K562 (cell line): Measurements from ENCODE around the gene TAF11. TPM values are rescaled to one million over a fixed set of nuclear protein-coding genes. Genes with fewer than 3 reads are reported as not detected.

Experiments used
- ADNP ChIP-seq: fragments of 200-800 bp; sonication (Bioruptor generic); IDR thresholded peaks from 2 replicates; pipeline ENCODE4 v1.6.1; 2016; ENCODE audit warnings: missing genetic modification characterization, missing compliant biosample characterization
- BDP1 ChIP-seq: IDR thresholded peaks from 3 replicates; pipeline ENCODE4 v1.6.1; 2011; ENCODE audit not compliant: insufficient read length, insufficient read depth
- C11orf30 ChIP-seq: fragments of 450-650 bp; IDR thresholded peaks from 2 replicates; pipeline ENCODE4 v1.6.1; 2016; ENCODE audit warnings: low read depth, mild to moderate bottlenecking
- CBFA2T3 ChIP-seq: fragments of 450-650 bp; IDR thresholded peaks from 2 replicates; pipeline ENCODE4 v1.6.1; 2017
- CSDE1 ChIP-seq, 2 experiments: fragments of 450-650 bp; IDR thresholded peaks; 2 replicates each; pipeline ENCODE4 v1.6.1; 2016; ENCODE audit warnings: mild to moderate bottlenecking in 1 of 2
- DEAF1 ChIP-seq: fragments of 450-650 bp; formaldehyde crosslinking; IDR thresholded peaks from 2 replicates; pipeline ENCODE4 v1.4.0; 2020; ENCODE audit warnings: mild to moderate bottlenecking, moderate library complexity
- KAT7 ChIP-seq: sonication (generic); formaldehyde crosslinking; IDR thresholded peaks from 2 replicates; pipeline ENCODE4 v1.8.0; 2022; ENCODE audit warnings: missing genetic modification reagents, mild to moderate bottlenecking, borderline replicate concordance
- KDM1A ChIP-seq, 2 experiments: fragments of 450-650 bp; IDR thresholded peaks; 2 replicates each; pipeline ENCODE4 v1.6.1; 2016; ENCODE audit warnings: mild to moderate bottlenecking in 2 of 2
- KLF1 ChIP-seq: fragments of 450-650 bp; IDR thresholded peaks from 2 replicates; pipeline ENCODE4 v1.6.1; 2016; ENCODE audit warnings: missing genetic modification characterization, missing compliant biosample characterization
- LCOR ChIP-seq: sonication (generic); formaldehyde crosslinking; IDR thresholded peaks from 2 replicates; pipeline ENCODE4 v1.8.0; 2022; ENCODE audit warnings: mild to moderate bottlenecking, missing genetic modification reagents
- NBN ChIP-seq: fragments of 450-650 bp; IDR thresholded peaks from 2 replicates; pipeline ENCODE4 v1.6.1; 2016; ENCODE audit warnings: low read depth, mild to moderate bottlenecking
- NFRKB ChIP-seq: fragments of 450-650 bp; IDR thresholded peaks from 2 replicates; pipeline ENCODE4 v1.6.1; 2016; ENCODE audit warnings: low read depth
- PTBP1 ChIP-seq: fragments of 200-400 bp; formaldehyde crosslinking; IDR thresholded peaks from 2 replicates; pipeline ENCODE4 v1.6.1; 2017; ENCODE audit warnings: low read depth, low read length
- RAD21 ChIP-seq, 2 experiments: fragments of 250-450 bp in 1 of 2; fragments of 450-650 bp in 1 of 2; sonication (Bioruptor Pico) in 1 of 2; formaldehyde crosslinking in 1 of 2; IDR thresholded peaks in 1 of 2; conservative IDR thresholded peaks in 1 of 2; 2 replicates each; pipeline versions ENCODE4 v1.4.0 to v1.8.0; 2020 to 2022; ENCODE audit warnings: mild to moderate bottlenecking in 2 of 2, moderate library complexity in 1 of 2
- SMAD2 ChIP-seq: fragments of 150-350 bp; IDR thresholded peaks from 2 replicates; pipeline ENCODE4 v1.6.1; 2014; ENCODE audit warnings: low read depth, mild to moderate bottlenecking, low read length
- SOX6 ChIP-seq: fragments of 450-650 bp; IDR thresholded peaks from 2 replicates; pipeline ENCODE4 v1.6.1; 2014; ENCODE audit warnings: mild to moderate bottlenecking
- TEAD1 ChIP-seq, 2 experiments: fragments of 450-650 bp in 1 of 2; sonication (generic) in 1 of 2; formaldehyde crosslinking; IDR thresholded peaks; 2 replicates each; pipeline versions ENCODE4 v1.4.0 to v1.8.0; 2020 to 2022; ENCODE audit warnings: mild to moderate bottlenecking in 2 of 2, missing genetic modification reagents in 1 of 2
- TFAM ChIP-seq: fragments of 250-450 bp; sonication (Bioruptor Pico); conservative IDR thresholded peaks from 2 replicates; pipeline ENCODE4 v1.5.0; 2021; ENCODE audit warnings: mild to moderate bottlenecking, moderate library complexity
- YY1 ChIP-seq, 3 experiments: IDR thresholded peaks; 2 replicates each; pipeline ENCODE4 v1.6.1; 2011; ENCODE audit warnings: low read length in 2 of 3, mild to moderate bottlenecking in 2 of 3, moderate library complexity in 2 of 3, borderline replicate concordance in 1 of 3, control low read depth in 1 of 3, low read depth in 1 of 3; ENCODE audit not compliant: insufficient read depth in 3 of 3, insufficient replicate concordance in 2 of 3, control insufficient read depth in 1 of 3, insufficient read length in 1 of 3; ENCODE audit errors: extremely low read depth in 1 of 3
- ZFP30 ChIP-seq: fragments of 250-450 bp; sonication (Bioruptor Pico); IDR thresholded peaks from 2 replicates; pipeline ENCODE4 v1.8.0; 2022; ENCODE audit warnings: moderate library complexity, mild to moderate bottlenecking, inconsistent platforms, borderline replicate concordance
- ZFPM2 ChIP-seq: fragments of 250-450 bp; sonication (Bioruptor Pico); IDR thresholded peaks from 2 replicates; pipeline ENCODE4 v1.5.1; 2022; ENCODE audit warnings: mild to moderate bottlenecking
- ZNF174 ChIP-seq: fragments of 250-450 bp; sonication (Bioruptor Pico); IDR thresholded peaks from 2 replicates; pipeline ENCODE4 v1.4.0; 2020; ENCODE audit warnings: mild to moderate bottlenecking
- ZNF740 ChIP-seq, 3 experiments: fragments of 200-800 bp in 1 of 3; sonication (Bioruptor generic) in 1 of 3; sonication (generic) in 1 of 3; formaldehyde crosslinking in 1 of 3; IDR thresholded peaks; 2 replicates each; pipeline versions ENCODE4 v1.6.1 to v1.8.0; 2016 to 2022; ENCODE audit warnings: mild to moderate bottlenecking in 2 of 3, missing compliant biosample characterization in 2 of 3, missing genetic modification characterization in 2 of 3, missing genetic modification reagents in 1 of 3
- ZNF75A ChIP-seq: fragments of 450-650 bp; formaldehyde crosslinking; IDR thresholded peaks from 2 replicates; pipeline ENCODE4 v1.4.0; 2020; ENCODE audit warnings: mild to moderate bottlenecking
- polyA plus RNA-seq, 8 experiments: library from polyadenylated mRNA; depleted of rRNA in 4 of 8; stranded (reverse) in 5 of 8; unstranded in 3 of 8; fragments of >200 nt; fragmentation: Nextera tagmentation in 2 of 8; fragmentation: Illumina TruSeq in 1 of 8; extraction: Ambion mirVana in 2 of 8; extraction: Trizol in 1 of 8; gene quantifications; 2 replicates each; pipeline versions ENCODE4 v1.2.1 to v1.2.3, GENCODE V29; 2011 to 2014; ENCODE audit warnings: inconsistent platforms in 1 of 8, missing spikeins in 1 of 8
- total RNA-seq, 7 experiments: library from RNA; depleted of rRNA in 6 of 7; stranded (reverse); fragments of >200 nt in 6 of 7; fragmentation: Illumina TruSeq in 2 of 7; extraction: Trizol in 2 of 7; gene quantifications; 2 replicates each; pipeline versions ENCODE4 v1.2.1 to v1.2.3, GENCODE V29; 2011 to 2021; ENCODE audit warnings: low replicate concordance in 1 of 7
- TF ChIP-seq, protein P1 (sequence below), 2 experiments: fragments of 200-800 bp in 1 of 2; sonication (Bioruptor generic) in 1 of 2; sonication (generic) in 1 of 2; formaldehyde crosslinking in 1 of 2; IDR thresholded peaks in 1 of 2; conservative IDR thresholded peaks in 1 of 2; 2 replicates each; pipeline versions ENCODE4 v1.5.0 to v1.6.1; 2016 to 2020; ENCODE audit warnings: missing compliant biosample characterization in 1 of 2, missing genetic modification characterization in 1 of 2, missing genetic modification reagents in 1 of 2

The TAF11 gene
- total and polyA plus RNA-seq, 9 of the 15 experiments (the other 6 are each of a cell fraction or from before 2014, with no cell fraction given), result 40.9 to 91.9 (median 71.9) TPM

DNA sequence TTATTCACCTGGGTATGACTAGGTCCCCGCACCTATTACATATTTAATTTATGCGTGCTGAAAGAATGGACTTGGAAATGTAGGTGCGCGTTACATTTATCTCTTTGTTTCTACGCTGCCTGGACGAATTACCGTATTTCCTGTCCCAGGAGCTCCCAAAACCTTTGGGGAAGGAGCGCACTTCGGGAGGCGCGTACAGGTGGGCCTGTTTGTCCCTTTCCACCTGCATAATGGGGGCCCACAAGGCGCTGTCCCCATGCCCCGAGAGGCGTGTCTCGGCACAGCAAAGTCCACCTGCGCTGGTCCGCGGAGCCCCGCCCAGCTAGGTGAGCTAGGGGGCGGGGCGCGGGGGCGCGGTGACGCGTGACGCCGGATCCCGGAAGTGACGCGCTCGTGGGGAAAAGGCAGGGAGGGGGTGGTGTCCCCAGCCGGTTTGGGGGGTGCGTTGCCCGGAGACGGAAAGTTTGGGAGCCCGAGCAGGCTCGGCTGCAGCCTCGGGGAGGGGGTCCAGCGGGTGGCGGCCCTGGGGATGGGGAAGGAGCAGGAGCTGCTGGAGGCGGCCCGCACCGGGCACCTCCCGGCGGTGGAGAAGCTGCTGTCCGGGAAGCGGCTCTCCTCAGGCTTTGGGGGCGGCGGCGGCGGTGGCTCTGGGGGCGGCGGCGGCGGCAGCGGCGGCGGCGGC lies 1.2 kb upstream of the TAF11 start, which contains the start of gene ANKS1A (continued):
- TF ChIP-seq NFRKB, result no peak
- peak; percentile 96 for TF ChIP-seq LCOR
- no peak for TF ChIP-seq PTBP1
- TF ChIP-seq NBN, result peak; percentile 82; the same call in 1 of the 2 replicates
- TF ChIP-seq ADNP (tag), result no peak
- TF ChIP-seq, protein P1, sequence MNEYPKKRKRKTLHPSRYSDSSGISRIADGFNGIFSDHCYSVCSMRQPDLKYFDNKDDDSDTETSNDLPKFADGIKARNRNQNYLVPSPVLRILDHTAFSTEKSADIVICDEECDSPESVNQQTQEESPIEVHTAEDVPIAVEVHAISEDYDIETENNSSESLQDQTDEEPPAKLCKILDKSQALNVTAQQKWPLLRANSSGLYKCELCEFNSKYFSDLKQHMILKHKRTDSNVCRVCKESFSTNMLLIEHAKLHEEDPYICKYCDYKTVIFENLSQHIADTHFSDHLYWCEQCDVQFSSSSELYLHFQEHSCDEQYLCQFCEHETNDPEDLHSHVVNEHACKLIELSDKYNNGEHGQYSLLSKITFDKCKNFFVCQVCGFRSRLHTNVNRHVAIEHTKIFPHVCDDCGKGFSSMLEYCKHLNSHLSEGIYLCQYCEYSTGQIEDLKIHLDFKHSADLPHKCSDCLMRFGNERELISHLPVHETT (CRISPR knock-in tag; conservative IDR thresholded peaks at IDR 0.05 in 1 of 2, IDR thresholded peaks at IDR 0.05 in 1 of 2), result no peak
- TF ChIP-seq ZNF174 (CRISPR knock-in tag), result no peak
- peak; percentile 2 for TF ChIP-seq C11orf30
- no peak for TF ChIP-seq TFAM (CRISPR knock-in tag)
- no peak for TF ChIP-seq SMAD2
- peak in 2 of 3 experiments; percentile 44 to 53 for TF ChIP-seq YY1 (IDR thresholded peaks at IDR 0.05; ENCODE audit: borderline replicate concordance in 1 of 3, control insufficient read depth in 1 of 3, extremely low read depth in 1 of 3, insufficient read depth in 3 of 3, insufficient read length in 1 of 3, insufficient replicate concordance in 2 of 3, low read depth in 1 of 3, low read length in 2 of 3)
- peak; percentile 94 for TF ChIP-seq KAT7
- TF ChIP-seq BDP1, result no peak
- no peak for TF ChIP-seq ZNF75A (CRISPR knock-in tag)
- no peak for TF ChIP-seq CBFA2T3
- TF ChIP-seq TEAD1 (CRISPR knock-in tag; IDR thresholded peaks at IDR 0.05), result peak in 1 of 2 experiments; percentile 48; a peak in 1 of 4 replicates
- peak; percentile 92 for TF ChIP-seq ZNF740 (CRISPR knock-in tag; IDR thresholded peaks at IDR 0.05)
- no peak; a peak in 1 of 4 replicates for TF ChIP-seq ZNF740 (tag; IDR thresholded peaks at IDR 0.05)
- TF ChIP-seq ZFP30 (CRISPR knock-in tag), result no peak
- TF ChIP-seq ZFPM2 (CRISPR knock-in tag), result no peak
- TF ChIP-seq SOX6, result peak; percentile 34; the same call in 1 of the 2 replicates
- TF ChIP-seq KLF1 (tag), result no peak
- TF ChIP-seq RAD21 (CRISPR knock-in tag; conservative IDR thresholded peaks at IDR 0.05 in 1 of 2, IDR thresholded peaks at IDR 0.05 in 1 of 2), result no peak
- TF ChIP-seq DEAF1, result no peak
- TF ChIP-seq CSDE1 (IDR thresholded peaks at IDR 0.05), result peak in 1 of 2 experiments; percentile 62; a peak in 1 of 4 replicates
- TF ChIP-seq KDM1A (IDR thresholded peaks at IDR 0.05), result no peak
